GM12865 (cell line): ENCODE results near the gene KANK3.
A peak's percentile ranks its signal among the peaks of the same experiment; 100 is the strongest.
"Not testable (repeated sequence)": the region's sequence is repeated elsewhere in the genome, so short reads cannot be mapped to it uniquely, and the experiment has no call there.

Experiments used
- DNase-seq: peaks from one replicate; pipeline ENCODE4 v3.0.0; 2010; ENCODE audit warnings: low read depth
- H3K4me3 ChIP-seq: 2 replicates; pipeline ENCODE4 v1.5.1; 2011; ENCODE audit warnings: mild to moderate bottlenecking, low read depth, low read length, control low read depth
- TF ChIP-seq, protein P1 (sequence below): IDR thresholded peaks from 2 replicates; pipeline ENCODE4 v1.5.1; 2011; ENCODE audit warnings: low read length, control low read depth, low read depth, inconsistent platforms; ENCODE audit not compliant: insufficient read depth; ENCODE audit errors: missing control alignments

The KANK3 gene

GRCh38 chr19:8352134-8352827, 9.2 kb upstream of the KANK3 start:
- DNase-seq, result no peak
- H3K4me3 ChIP-seq, result no peak overlapping the region

DNA sequence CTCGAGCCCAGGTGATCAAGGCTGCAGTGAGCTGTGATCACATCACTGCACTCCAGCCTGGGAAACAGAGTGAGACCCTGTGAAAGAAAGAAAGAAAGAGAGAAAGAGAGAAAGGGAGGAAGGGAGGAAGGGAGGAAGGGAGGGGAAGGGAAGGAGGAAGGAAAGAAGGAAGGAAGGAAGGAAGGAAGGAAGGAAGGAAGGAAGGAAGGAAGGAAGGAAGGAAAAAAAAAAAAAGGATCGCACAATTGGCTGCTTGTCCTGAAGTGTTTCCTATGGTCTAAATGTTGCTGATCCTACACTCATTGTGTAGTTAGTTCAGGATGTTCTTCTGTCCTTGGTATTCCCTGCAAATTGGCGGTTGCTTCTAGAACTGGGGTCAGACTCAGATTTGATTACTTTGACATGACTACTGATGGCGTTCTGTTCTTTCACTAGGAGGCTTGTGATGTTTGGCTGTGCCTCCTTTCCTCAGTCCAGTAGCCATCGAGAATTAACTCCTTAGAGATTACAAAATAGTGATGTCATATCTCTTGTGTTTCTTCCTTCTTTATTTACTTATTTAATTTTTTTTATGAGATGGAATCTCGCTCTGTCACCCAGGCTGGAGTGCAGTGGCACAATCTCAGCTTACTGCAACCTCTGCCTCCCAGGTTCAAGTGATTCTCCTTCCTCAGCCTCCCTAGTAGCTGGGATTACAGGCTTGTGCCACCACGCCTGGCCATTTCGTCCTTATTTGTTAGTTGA, 6.7 kb upstream of the KANK3 start:
- H3K4me3 ChIP-seq, DNase-seq: not testable (repeated sequence)

More at GRCh38 chr19:8352134-8352827, 9.2 kb upstream of the KANK3 start:
- TF ChIP-seq, protein P1, sequence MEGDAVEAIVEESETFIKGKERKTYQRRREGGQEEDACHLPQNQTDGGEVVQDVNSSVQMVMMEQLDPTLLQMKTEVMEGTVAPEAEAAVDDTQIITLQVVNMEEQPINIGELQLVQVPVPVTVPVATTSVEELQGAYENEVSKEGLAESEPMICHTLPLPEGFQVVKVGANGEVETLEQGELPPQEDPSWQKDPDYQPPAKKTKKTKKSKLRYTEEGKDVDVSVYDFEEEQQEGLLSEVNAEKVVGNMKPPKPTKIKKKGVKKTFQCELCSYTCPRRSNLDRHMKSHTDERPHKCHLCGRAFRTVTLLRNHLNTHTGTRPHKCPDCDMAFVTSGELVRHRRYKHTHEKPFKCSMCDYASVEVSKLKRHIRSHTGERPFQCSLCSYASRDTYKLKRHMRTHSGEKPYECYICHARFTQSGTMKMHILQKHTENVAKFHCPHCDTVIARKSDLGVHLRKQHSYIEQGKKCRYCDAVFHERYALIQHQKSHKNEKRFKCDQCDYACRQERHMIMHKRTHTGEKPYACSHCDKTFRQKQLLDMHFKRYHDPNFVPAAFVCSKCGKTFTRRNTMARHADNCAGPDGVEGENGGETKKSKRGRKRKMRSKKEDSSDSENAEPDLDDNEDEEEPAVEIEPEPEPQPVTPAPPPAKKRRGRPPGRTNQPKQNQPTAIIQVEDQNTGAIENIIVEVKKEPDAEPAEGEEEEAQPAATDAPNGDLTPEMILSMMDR, result no peak

DNA sequence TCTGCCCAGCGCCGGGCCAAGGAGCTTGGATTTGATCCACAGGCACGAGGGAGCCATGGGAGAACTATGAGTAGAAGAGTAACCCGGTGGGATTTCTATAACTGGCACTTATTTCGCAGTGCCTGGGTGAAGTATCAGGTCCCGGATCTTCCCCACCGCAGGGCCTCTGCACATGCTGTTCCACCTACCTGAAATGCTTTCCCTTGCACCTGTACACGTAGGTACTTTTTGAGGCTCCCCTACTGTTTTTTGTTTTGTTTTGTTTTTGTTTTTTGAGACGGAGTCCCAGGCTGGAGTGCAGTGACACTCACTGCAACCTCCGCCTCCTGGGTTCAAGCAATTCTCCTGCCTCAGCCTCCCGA, 402 bp upstream of the KANK3 start:
- no peak for DNase-seq
- H3K4me3 ChIP-seq, result peak overlapping the region; percentile 34
- TF ChIP-seq, protein P1, result no peak

- DNase-seq, result no peak
- no peak overlapping the region for H3K4me3 ChIP-seq
- TF ChIP-seq, protein P1, result no peak
Measured at GRCh38 chr19:8342316-8342683, 762 bp downstream of the KANK3 start.

GRCh38 chr19:8341504-8341903, 1.6 kb downstream of the KANK3 start:
- not testable (repeated sequence) for DNase-seq, H3K4me3 ChIP-seq

DNA sequence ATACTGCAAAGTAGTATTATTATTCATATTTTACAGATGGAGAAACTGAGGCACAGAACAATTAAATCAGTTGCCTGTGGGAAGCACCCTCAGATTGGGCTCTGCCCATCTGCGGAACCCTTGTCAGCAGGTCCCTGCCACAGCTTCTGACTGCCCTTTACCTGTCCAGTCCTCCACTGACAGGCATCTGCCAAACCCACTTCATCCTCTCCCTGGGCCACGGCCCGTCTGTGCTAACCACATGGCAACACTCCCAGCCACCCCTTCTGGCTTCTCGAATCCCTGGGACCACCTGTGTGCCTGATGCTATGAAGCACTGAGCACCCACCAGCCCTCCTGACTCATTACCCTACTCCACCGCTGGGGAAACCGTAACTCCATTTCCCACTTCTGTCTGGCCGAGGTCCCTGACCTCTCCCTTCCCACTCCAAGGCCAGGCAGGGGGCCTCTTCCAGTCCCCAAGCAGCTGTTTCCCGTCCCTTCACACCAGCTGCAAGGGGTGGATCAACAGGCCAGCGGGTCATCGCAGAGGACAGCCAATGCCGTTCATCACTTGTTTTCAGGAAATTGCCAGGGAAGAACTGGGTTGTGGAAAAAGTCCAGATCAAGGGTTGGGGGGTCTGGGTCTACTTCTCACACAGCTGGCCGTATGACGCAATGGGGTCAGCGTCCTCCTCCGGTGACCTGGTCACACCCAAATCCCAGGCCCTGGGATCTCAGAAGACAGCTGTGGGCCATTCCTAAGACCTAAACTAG, 2.5 kb downstream of the KANK3 start:
- no peak overlapping the region for H3K4me3 ChIP-seq
- no peak for DNase-seq
- TF ChIP-seq, protein P1, result peak; percentile 11

- no peak for DNase-seq
- TF ChIP-seq, protein P1, result no peak
- H3K4me3 ChIP-seq, result no peak overlapping the region
Measured at GRCh38 chr19:8338835-8339234, 4.2 kb downstream of the KANK3 start.
